ENCODE measurements around the gene PATE3. TPM values are rescaled to one million over a fixed set of nuclear protein-coding genes. Genes with fewer than 3 reads are reported as not detected.

The PATE3 gene
- total RNA-seq, 1 donor from 2014 or later, result not detected

Other genes with a start within 250 kb of the PATE3 start
- 69.6 TPM for gene EI24, start 218.7 kb upstream of the PATE3 start, total RNA-seq
- gene STT3A, start 195.3 kb upstream of the PATE3 start, total RNA-seq, result 131 TPM
- 1.8 TPM for gene CHEK1, start 163.0 kb upstream of the PATE3 start, total RNA-seq
- not detected for gene ACRV1, start 107.3 kb upstream of the PATE3 start, total RNA-seq
- gene PATE1, start 41.8 kb upstream of the PATE3 start, total RNA-seq, result not detected
- not detected for gene PATE2, start 9.3 kb upstream of the PATE3 start, total RNA-seq
- not detected for gene PATE4, start 45.2 kb downstream of the PATE3 start, total RNA-seq
- 3.2 TPM for gene HYLS1, start 99.5 kb downstream of the PATE3 start, total RNA-seq
- 11.1 TPM for gene PUS3, start 115.1 kb downstream of the PATE3 start, total RNA-seq
- gene DDX25, start 116.4 kb downstream of the PATE3 start, total RNA-seq, result 0.46 TPM
- not detected for gene VSIG10L2, start 157.9 kb downstream of the PATE3 start, total RNA-seq

Data from upper lobe of right lung (tissue), 1 donor.